PC-3 (cell line): ENCODE results near the gene CRYL1.

Experiments
- EZH2 ChIP-seq: fragments of 300-600 bp; sonication (generic); IDR thresholded peaks from one replicate; pipeline ENCODE4 v1.6.1; 2017; ENCODE audit warnings: antibody characterized with exemption, mild to moderate bottlenecking, low read length; ENCODE audit not compliant: unreplicated experiment
- EZH2phosphoT487 ChIP-seq: fragments of 300-600 bp; sonication (generic); IDR thresholded peaks from 2 replicates; pipeline ENCODE4 v1.6.1; 2018; ENCODE audit warnings: mild to moderate bottlenecking, antibody characterized with exemption, low read length, borderline replicate concordance
- TF ChIP-seq, protein P1 (sequence below): fragments of 300-600 bp; sonication (generic); conservative IDR thresholded peaks from 2 replicates; pipeline ENCODE4 v1.5.1; 2017; ENCODE audit warnings: antibody characterized with exemption, low read depth, mild to moderate bottlenecking, low read length

DNA sequence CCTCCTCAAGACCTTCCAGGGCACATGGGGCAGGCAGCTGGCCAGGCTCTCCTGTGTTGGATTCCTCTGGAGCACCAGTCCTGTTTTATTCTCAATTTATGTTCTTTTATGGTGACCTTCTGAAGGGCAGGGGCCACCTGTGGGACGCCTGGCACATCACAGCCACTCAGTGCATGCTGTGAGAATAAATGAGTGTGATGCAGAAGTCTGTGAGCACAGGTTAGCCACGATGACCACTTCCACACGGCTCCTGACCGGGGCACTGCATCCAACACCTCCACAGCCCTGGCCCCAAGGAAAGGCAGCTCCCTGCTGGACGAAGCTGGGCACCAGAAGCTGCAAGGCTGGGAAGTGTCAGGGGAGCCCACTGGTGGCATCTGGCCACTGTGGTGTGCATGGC is 122.8 kb downstream of the CRYL1 start:
- TF ChIP-seq, protein P1, sequence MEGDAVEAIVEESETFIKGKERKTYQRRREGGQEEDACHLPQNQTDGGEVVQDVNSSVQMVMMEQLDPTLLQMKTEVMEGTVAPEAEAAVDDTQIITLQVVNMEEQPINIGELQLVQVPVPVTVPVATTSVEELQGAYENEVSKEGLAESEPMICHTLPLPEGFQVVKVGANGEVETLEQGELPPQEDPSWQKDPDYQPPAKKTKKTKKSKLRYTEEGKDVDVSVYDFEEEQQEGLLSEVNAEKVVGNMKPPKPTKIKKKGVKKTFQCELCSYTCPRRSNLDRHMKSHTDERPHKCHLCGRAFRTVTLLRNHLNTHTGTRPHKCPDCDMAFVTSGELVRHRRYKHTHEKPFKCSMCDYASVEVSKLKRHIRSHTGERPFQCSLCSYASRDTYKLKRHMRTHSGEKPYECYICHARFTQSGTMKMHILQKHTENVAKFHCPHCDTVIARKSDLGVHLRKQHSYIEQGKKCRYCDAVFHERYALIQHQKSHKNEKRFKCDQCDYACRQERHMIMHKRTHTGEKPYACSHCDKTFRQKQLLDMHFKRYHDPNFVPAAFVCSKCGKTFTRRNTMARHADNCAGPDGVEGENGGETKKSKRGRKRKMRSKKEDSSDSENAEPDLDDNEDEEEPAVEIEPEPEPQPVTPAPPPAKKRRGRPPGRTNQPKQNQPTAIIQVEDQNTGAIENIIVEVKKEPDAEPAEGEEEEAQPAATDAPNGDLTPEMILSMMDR: no peak
- TF ChIP-seq EZH2phosphoT487: no peak
- TF ChIP-seq EZH2: no peak
